A549 (cell line): ENCODE measurements around the gene JAG2. TPM values are rescaled to one million over a fixed set of nuclear protein-coding genes. Genes with fewer than 3 reads are reported as not detected.
A peak's percentile ranks its signal among the peaks of the same experiment; 100 is the strongest.

Experiments used
- ATAC-seq, 2 experiments: fragments of 200-7000 bp in 1 of 2; fragments of >200 bp in 1 of 2; cut with Nextera tagmentation in 1 of 2; cut with Tn5 transposase in 1 of 2; 3 replicates each; pipeline versions ENCODE4 v1.8.0 to v1.9.1; 2018 to 2020; ENCODE audit warnings: mild to moderate bottlenecking in 1 of 2, moderate library complexity in 1 of 2
- CTCF ChIA-PET: fragments of 300-600 bp; sonication (Branson Sonifier 250); formaldehyde crosslinking; extraction: SDS; loops from one replicate; lab custom pipeline; 2021; ENCODE audit warnings: antibody characterized with exemption, inconsistent platforms; lab: Yijun Ruan, JAX
- POLR2A ChIA-PET: fragments of 350-600 bp; formaldehyde crosslinking; extraction: SDS; loops from one replicate; lab custom pipeline; 2021; ENCODE audit warnings: antibody characterized with exemption, inconsistent platforms; lab: Yijun Ruan, JAX
- DNase-seq, 2 experiments: peaks; one replicate each; pipeline versions ENCODE4 v3.0.0 to v3.0.0-alpha.2; 2011 to 2016; ENCODE audit warnings: low read depth in 1 of 2, low spot score in 1 of 2
- FAIRE-seq: peaks from 2 replicates; lab custom pipeline; 2011; peaks lifted over from hg19 to GRCh38; lab: Jason Lieb, UNC
- H3K27ac ChIP-seq, 2 experiments: fragments of >200 bp; sonication (Bioruptor Twin); formaldehyde crosslinking; 3 replicates each; pipeline ENCODE4 v1.5.1; 2016 to 2017
- H3K4me1 ChIP-seq: fragments of >200 bp; sonication (Bioruptor Twin); formaldehyde crosslinking; 3 replicates; pipeline ENCODE4 v1.6.1; 2016
- H3K4me2 ChIP-seq: fragments of >200 bp; sonication (Bioruptor Twin); formaldehyde crosslinking; 3 replicates; pipeline ENCODE4 v1.6.1; 2016
- H3K4me3 ChIP-seq: fragments of >200 bp; sonication (Bioruptor Twin); formaldehyde crosslinking; 3 replicates; pipeline ENCODE4 v1.5.1; 2016
- H3K9me3 ChIP-seq: fragments of >200 bp; sonication (Bioruptor Twin); formaldehyde crosslinking; 3 replicates; pipeline ENCODE4 v1.6.1; 2016
- BCL3 ChIP-seq: fragments of >200 bp; sonication (Bioruptor Twin); formaldehyde crosslinking; IDR thresholded peaks from 3 replicates; pipeline ENCODE4 v1.6.1; 2016
- CEBPB ChIP-seq, 2 experiments: fragments of >200 bp in 1 of 2; sonication (Bioruptor Twin) in 1 of 2; formaldehyde crosslinking in 1 of 2; IDR thresholded peaks; 2 replicates each; pipeline ENCODE4 v1.6.1; 2012 to 2016
- CHD4 ChIP-seq: fragments of 200-600 bp; sonication (generic); IDR thresholded peaks from 2 replicates; pipeline ENCODE4 v1.6.1; 2016; ENCODE audit warnings: antibody characterized with exemption, mild to moderate bottlenecking, borderline replicate concordance
- E2F6 ChIP-seq: IDR thresholded peaks from 2 replicates; pipeline ENCODE4 v1.6.1; 2012; ENCODE audit warnings: low read depth, borderline replicate concordance
- EHF ChIP-seq: fragments of 250-450 bp; sonication (Bioruptor Pico); IDR thresholded peaks from 2 replicates; pipeline ENCODE4 v1.5.0; 2020; ENCODE audit warnings: mild to moderate bottlenecking
- EP300 ChIP-seq, 2 experiments: fragments of >200 bp; sonication (Bioruptor Twin); formaldehyde crosslinking; IDR thresholded peaks; 2 replicates in 1 of 2; 3 replicates in 1 of 2; pipeline ENCODE4 v1.6.1; 2016 to 2017
- FOSB ChIP-seq: fragments of 250-450 bp; sonication (Bioruptor Pico); IDR thresholded peaks from 2 replicates; pipeline ENCODE4 v1.5.0; 2020; ENCODE audit warnings: mild to moderate bottlenecking, moderate library complexity
- HES2 ChIP-seq: fragments of >200 bp; sonication (Bioruptor Twin); formaldehyde crosslinking; IDR thresholded peaks from 2 replicates; pipeline ENCODE4 v1.6.1; 2016
- HOXA7 ChIP-seq: fragments of 250-450 bp; sonication (Bioruptor Pico); IDR thresholded peaks from 2 replicates; pipeline ENCODE4 v1.5.0; 2020; ENCODE audit warnings: mild to moderate bottlenecking, moderate library complexity
- HOXB5 ChIP-seq: fragments of 250-450 bp; sonication (Bioruptor Pico); IDR thresholded peaks from 2 replicates; pipeline ENCODE4 v1.5.0; 2020; ENCODE audit warnings: mild to moderate bottlenecking, moderate library complexity
- JUN ChIP-seq, 2 experiments: fragments of >200 bp; sonication (Bioruptor Twin); formaldehyde crosslinking; IDR thresholded peaks; 2 replicates in 1 of 2; 3 replicates in 1 of 2; pipeline ENCODE4 v1.6.1; 2016 to 2017
- JUNB ChIP-seq: fragments of >200 bp; sonication (Bioruptor Twin); formaldehyde crosslinking; IDR thresholded peaks from 2 replicates; pipeline ENCODE4 v1.6.1; 2016
- MYC ChIP-seq: IDR thresholded peaks from 2 replicates; pipeline ENCODE4 v1.6.1; 2012; ENCODE audit warnings: mild to moderate bottlenecking, inconsistent platforms, low read length, improper control_type of control experiment, borderline replicate concordance
- PBX3 ChIP-seq: IDR thresholded peaks from 2 replicates; pipeline ENCODE4 v1.6.1; 2012
- PHF8 ChIP-seq: fragments of 200-600 bp; sonication (generic); IDR thresholded peaks from 2 replicates; pipeline ENCODE4 v1.6.1; 2016; ENCODE audit warnings: low read depth, mild to moderate bottlenecking, antibody characterized with exemption, moderate library complexity, borderline replicate concordance
- POLR2A ChIP-seq: IDR thresholded peaks from 2 replicates; pipeline ENCODE4 v1.6.1; 2012; ENCODE audit warnings: mild to moderate bottlenecking, low read length
- SMC3 ChIP-seq: fragments of >200 bp; sonication (Bioruptor Twin); formaldehyde crosslinking; IDR thresholded peaks from 3 replicates; pipeline ENCODE4 v1.6.1; 2018; ENCODE audit warnings: inconsistent platforms
- TP53 ChIP-seq: fragments of 250-450 bp; sonication (Bioruptor Pico); IDR thresholded peaks from 2 replicates; pipeline ENCODE4 v1.5.0; 2021; ENCODE audit warnings: mild to moderate bottlenecking, moderate library complexity
- USF2 ChIP-seq: fragments of 450-650 bp; IDR thresholded peaks from 2 replicates; pipeline ENCODE4 v1.6.1; 2014; ENCODE audit warnings: antibody characterized with exemption
- ZFP36 ChIP-seq: fragments of 450-650 bp; IDR thresholded peaks from 2 replicates; pipeline ENCODE4 v1.6.1; 2014; ENCODE audit warnings: borderline replicate concordance; ENCODE audit not compliant: partially characterized antibody
- WGBS: methylation state at CpG from one replicate; pipeline ENCODE4 v1.1.6; 2017; ENCODE audit errors: missing lambda C conversion rate; 5-methylcytosine and 5-hydroxymethylcytosine counted together
- polyA plus RNA-seq, 4 experiments: library from polyadenylated mRNA; depleted of rRNA in 3 of 4; stranded (reverse); fragments of >200 nt; fragmentation: RNase III in 1 of 4; extraction: RNeasy Plus Mini Kit Qiagen cat#74134 plus additional on column Dnase treatment in 1 of 4; gene quantifications; 2 replicates in 3 of 4; 3 replicates in 1 of 4; pipeline ENCODE4 v1.2.3, GENCODE V29; 2011 to 2017

JAG2 gene
- polyA plus RNA-seq, 2 of the 4 experiments (the other 2 are of a cell fraction), result 5.9 to 20.4 TPM

- TF ChIP-seq CEBPB (IDR thresholded peaks at IDR 0.05) (no peak), PBX3 (0 out of 2 replicates have a peak, but pooled peaks have one; percentile 10), E2F6 (peak; percentile 90), EHF (CRISPR knock-in tag) (no peak), CHD4 (no peak), SMC3 (peak; percentile 52; the same call in 2 of the 3 replicates), HOXB5 (CRISPR knock-in tag) (no peak), FOSB (CRISPR knock-in tag) (no peak), PHF8 (peak; percentile 32; the same call in 1 of the 2 replicates), TP53 (CRISPR knock-in tag) (no peak), HES2 (no peak)
These were observed 75.0 kb downstream of the JAG2 start (continued) for GRCh38 chr14:105093431-105094192.

- POLR2A ChIA-PET, result interaction anchor here (0.6 to 2.3 kb wide), 3 partner anchors 72 to 208 kb away, joined by 3 to 15 read pairs (median 3); partner anchors contain the start of genes BRF1, CDCA4 and JAG2
These were observed 75.5 kb downstream of the JAG2 start for GRCh38 chr14:105093038-105093430.

More at GRCh38 chr14:105093038-105093430, 75.5 kb downstream of the JAG2 start:
- peak overlapping the region; percentile 98 for H3K4me2 ChIP-seq
- DNase-seq, result peak; percentile 77 to 85
- H3K4me1 ChIP-seq, result peaks cover 52% of the 10 kb centered on the region
- TF ChIP-seq ZFP36 (peak; percentile 86), HOXA7 (CRISPR knock-in tag) (no peak), EP300 (IDR thresholded peaks at IDR 0.05) (0 out of 5 replicates have a peak, but pooled peaks of 1 of the 2 experiments have one; percentile 22), POLR2A (peak; percentile 33; the same call in 1 of the 2 replicates), USF2 (no peak), BCL3 (peak; percentile 27; the same call in 2 of the 3 replicates), CHD4 (no peak), JUN (IDR thresholded peaks at IDR 0.05) (peak in 1 of 2 experiments; percentile 69; a peak in 2 of 5 replicates), MYC (no peak), JUNB (no peak)
- no CpG with 5 or more reads among the region's 46 CpGs for WGBS
- H3K4me3 ChIP-seq, result peak overlapping the region; percentile 92
- H3K9me3 ChIP-seq, result no peaks in the 10 kb centered on the region
- H3K27ac ChIP-seq, result peak overlapping the region; percentile 98 to 100
- ATAC-seq, result peak; percentile 1 to 2; a peak in 2 of 6 replicates
- CTCF ChIA-PET, result interaction anchor here (0.7 to 9.1 kb wide), 5 partner anchors 9 to 162 kb away, joined by 3 to 132 read pairs (median 6); partner anchors contain the start of genes JAG2 and NUDT14
- FAIRE-seq, result no peak
